Stromal cell of bone marrow (primary cell): ENCODE results near the gene TXNRD2.
"Not testable (repeated sequence)": the region's sequence is repeated elsewhere in the genome, so short reads cannot be mapped to it uniquely, and the experiment has no call there.

Source experiments
- DNase-seq: peaks from one replicate; pipeline ENCODE4 v3.0.0-alpha.2; 2012; ENCODE audit warnings: low read depth

Gene TXNRD2

DNA sequence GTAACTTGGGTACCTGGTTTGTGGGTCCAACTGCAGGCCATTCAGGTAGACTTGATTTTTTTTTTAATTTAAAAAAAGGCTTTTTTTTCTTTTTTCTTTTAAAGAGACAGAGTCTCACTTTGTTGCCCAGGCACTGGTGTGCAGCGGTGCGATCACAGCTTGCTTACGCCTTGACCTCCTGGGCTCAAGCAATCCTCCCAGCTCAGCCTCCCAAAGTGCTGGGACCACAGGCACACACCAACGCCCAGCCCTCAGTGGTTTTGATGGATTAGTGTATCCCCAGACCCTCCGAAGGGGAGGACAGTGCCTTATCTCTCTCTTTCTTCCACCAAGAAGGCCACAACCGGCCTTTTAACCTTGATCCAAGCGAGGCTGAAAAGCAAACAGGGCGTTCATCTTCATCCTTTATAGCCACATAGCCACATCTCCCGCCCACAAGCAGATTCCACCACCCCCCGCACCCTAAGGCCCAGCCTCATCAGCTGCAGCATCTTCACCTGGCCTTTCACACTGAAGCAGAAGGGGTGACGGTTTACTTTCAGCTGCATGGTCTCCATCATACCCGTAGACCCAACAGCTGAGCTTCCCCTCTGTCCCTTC, 17.6 kb downstream of the TXNRD2 start:
- DNase-seq: no peak

DNA sequence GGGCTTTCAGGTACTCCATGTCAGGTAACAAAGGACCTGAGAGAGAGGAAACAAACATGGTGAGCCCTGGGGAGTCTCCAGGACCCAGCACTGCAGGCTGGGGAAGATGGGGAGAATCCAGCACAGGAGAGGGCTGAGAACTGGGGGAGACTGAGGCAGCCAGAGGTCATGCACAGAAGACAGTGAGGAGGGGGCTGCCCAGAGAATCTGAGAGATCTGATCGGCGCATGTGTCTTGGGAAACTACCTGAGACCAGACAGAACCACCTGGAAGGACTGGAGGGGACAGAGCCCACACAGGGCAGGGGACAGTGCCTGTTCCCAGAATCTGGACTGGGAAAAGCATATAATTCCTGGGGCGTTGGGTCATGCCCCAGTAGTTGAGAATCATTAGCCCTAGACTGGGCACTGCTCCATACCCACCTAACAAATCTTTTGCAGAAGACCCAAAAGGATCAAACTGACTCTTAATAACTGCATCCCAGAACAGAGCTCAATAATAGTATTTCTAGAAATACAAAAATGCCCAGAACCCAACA, 20.0 kb downstream of the TXNRD2 start:
- no peak for DNase-seq

DNA sequence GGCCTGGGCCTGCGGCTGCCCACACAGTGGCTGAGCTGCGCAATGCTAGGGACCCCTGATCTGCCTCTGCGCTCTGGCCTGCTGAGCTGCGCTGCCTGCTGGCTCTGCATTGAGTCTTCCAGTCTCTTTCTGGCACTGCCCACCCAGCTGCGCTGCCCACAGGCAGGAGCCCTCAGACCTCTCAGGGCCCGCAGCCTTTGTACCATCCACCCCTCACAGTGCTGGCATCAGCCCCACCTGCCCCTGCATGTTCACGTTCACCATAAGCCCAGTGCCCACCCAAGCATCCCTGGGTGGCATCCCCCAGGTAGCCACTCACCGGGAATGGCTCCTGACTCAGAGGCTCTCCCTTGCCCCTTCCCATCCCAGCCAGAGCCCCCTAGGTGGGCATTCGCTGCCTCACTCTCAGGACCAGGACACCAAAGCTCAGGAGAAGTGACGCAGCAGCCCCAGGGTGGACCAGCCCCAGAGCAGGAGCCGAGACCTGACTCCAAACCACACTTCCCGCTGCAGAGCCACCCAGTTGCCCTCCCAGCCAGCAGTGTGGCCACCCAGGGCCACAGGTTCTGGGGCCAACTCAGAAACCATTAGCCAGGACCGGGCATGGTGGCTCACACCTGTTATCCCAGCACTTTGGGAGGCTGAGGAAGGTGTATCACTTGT, 21.8 kb downstream of the TXNRD2 start:
- DNase-seq: no peak

DNA sequence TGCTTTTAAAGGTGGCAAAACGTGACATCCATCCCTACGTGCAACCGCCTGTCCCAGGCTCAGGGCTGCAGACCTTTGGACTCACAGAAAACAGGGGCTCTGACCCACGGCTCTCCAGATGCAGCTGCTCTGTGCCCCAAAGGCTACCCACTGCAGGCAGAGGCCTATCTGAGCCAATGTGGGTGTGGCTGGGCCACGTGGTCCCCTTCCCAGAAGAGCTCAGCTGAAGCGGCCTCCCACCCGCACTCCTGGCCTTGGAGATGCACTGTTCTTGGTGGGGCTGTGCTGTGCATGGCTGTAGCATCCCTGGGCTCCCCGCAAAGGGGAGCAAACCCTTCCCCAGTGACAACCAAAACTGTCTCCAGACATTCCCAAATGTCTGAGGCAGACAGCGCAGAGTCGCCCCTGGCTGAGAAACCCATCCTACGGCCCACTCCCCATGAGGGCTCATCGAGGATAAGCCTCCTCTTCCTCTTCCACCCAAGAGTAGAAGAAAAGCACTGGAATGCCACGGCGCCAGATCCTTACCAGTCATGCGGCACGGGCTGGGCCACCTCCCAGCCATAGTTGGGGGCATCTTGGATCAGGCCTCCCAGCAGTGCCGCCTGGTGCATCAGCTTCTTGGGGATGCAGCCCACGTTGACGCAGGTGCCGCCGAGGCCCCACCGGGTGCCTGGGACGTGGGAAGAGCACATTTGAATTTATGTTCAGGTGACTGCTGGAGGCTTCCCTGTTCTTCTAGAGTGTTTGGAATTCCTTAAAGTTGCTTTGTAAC, 23.1 kb downstream of the TXNRD2 start:
- no peak for DNase-seq

DNA sequence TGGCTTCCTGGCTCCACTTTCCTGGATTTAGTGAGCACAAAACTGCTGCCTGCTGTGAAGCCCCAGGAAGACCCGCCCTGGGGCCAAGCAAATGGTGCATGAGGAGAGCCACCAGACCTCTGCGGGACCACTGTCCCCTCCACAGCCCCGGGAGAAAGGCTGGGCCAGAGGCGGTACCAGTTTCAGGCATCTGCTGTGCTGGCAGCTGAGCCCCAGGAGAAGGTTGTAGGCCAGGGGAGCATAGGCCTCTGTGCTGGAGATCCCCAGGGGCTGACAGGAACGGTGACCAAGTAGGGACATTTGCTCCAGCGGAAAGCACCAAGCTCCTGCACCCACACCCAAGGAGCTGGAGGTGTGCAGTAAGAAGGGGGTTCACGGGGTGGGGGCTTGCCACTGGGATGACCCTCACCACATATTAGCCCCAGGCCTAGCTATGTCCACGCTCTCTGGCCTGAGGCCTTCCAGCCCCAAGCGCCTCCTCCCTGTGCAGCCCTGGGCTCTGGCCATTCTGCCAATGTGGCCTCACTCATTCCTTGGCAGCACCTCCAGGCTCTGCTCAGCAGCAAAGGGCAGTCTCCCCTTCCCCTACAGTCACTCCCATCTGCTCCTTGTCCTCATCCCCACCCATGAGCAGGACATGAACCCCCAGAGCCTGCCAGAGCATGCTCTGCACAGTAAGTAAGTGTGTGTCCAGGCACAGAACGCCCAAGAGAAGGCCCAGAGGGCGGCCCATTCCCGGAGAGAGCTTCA, 24.1 kb downstream of the TXNRD2 start:
- DNase-seq: no peak

DNA sequence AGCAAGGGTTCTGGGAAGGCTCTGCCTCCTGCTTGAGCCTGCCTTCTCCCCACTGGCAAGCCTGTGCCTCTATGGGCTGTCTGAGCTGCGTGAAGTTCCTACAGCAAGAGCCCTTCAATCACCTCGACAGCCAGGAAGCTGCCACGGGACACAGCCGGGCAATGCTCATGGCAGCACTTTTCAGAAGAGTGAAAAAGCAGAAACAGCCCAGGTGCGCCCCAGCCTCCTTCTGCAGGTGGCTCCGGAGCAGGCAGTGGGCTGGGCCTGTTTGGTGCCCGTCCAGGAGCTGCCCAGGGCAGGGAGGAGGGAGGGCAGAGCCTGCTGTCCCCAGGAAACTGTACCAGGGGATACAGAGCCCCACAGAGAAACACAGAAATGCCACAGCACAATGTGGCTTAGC, 24.7 kb downstream of the TXNRD2 start:
- DNase-seq: no peak

DNA sequence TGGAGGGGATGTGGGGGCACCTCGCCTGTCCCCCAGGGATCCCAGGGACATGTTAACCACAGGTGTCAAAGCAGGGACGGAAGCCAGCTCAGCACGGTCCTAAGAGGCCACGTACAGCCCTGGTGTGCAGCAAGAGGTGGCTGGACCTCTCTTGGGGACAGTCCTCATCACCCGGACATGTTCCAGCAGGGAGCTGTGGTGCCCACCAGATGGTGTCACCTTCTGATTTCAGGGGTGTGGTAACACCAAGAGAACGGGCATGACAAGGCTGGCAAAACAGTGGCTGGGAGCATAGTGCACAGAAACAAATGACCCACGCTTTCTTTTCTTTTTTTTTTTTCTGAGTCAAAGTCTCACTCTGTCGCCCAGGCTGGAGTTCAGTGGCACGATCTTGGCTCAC, 25.6 kb downstream of the TXNRD2 start:
- DNase-seq: no peak

DNA sequence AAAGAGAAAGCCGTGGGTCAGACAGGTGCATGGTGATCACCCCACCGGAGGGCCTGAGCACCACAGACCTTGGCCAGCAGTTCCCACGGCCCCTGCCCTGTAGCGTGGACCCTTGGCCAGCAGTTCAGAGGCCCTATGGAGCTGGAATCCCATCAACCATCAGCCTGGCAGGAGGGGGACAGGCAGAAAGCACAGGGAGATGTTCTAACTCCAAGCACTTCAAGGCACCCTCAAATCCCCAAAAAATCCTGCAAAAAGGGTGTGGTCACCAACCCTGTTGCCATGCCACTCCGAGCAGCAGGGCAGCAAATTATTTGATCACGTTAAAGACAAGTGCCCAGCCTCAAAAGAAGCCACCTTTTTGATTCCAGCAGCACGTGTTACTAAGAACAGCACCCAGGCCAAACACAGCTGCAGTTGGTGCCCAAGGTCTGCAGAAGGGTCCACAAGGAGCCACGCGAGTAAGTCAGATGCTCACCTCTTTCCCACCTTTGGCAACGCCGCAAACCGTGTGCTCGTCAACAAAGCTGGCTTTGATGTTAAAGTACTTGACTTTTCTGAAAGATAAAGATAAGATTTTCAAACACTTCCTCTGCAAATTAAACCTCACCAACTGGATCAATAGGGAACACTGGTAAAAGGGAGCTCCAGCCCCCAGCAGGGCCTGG, 26.2 kb downstream of the TXNRD2 start:
- DNase-seq: no peak

DNA sequence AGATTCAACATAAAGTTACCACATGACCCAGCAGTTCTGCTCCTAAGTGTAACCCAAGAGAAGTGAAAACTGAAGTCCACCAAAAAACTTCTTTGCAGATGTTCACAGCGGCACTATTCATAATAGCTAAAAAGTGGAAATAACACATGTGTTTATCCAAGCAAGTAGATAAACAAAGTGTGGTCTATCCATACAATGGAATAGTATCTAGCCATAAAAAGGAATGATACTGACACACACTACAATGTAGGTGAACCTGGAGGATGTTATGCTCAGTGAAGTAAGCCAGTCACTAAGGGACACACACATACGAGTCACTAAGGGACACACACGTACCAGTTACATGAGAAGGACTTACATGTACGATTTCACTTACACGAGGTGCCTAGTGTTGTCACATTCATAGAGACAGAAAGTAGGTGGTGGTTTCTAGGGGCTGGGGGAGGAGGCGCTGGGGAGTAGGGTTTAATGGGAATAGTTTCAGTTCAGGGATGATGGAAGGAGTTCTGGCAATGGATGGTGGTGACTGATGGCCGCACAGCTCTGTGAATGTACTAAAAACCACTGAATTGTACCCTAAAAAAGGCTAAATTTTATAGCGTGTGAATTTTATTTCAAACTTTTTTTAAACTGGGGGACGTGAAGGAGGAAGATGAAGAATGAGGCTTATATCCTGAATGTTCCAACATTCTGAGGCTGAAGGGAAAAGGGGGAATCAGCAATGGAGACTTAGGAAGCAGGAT, 27.2 kb downstream of the TXNRD2 start:
- DNase-seq: no peak

DNA sequence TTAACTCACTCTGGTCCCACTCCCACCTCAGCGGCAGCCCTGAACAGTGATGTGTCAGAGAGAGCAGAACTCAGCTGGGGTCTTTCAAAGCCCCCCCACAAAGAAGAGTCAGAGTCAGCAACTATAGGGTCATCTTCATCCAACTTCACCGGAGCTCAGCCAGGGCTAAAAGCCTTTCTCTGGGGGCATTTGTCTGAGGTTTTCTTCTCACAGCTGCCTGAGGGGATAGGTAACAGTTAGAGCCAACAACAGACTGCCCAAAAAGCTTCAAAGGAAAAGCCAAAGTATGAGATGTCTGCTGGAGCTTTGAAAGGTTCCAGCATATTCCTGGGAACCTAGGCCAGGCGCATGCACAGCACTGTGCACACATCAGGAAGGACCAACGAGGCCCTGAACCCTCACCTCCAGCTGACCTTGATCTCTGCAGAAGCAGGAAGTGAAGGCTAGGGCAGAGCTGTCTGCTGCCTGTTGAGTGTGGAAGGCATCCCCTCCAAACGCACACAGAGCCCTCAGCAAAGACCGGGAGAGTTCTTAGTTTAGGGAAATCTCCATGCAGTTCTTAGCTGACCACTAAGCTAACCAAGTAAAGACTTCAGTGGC, 28.2 kb downstream of the TXNRD2 start:
- no peak for DNase-seq

DNA sequence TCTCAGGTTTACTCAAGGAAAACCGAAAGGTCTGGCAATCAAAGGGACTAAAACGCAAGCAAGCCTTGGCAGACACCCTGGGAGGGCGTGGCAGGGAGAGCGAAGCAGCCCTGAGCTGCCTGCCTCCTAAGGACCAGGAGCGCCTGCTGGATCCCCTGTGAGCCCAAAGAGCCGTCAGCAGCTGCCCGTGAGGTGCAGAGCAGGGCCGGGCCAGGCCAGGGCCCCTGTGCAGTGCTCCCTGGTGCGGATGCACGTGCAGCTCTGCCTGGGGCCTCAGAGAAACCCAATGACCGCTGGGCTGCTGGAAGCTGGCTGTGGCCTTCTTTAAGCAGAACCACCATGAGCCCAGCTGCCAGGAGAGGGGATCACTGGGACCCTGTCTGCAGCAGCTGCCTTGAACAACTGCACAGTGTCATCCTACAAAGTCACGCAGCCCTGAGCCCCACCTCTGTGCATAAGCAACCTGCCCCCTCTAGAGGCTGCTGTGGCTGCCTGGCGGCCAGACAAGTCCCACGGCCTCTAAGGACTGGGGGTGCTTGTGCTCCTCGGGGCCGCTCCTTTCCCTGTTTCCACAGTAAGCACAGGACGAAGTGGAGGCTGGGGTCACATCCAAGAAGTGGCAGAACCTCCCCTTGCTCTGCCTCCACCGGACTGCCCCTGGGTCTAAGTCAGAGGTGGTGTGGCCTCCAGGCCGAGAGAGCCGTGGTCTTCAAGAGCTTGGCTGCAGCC, 29.2 kb downstream of the TXNRD2 start:
- DNase-seq: no peak

DNA sequence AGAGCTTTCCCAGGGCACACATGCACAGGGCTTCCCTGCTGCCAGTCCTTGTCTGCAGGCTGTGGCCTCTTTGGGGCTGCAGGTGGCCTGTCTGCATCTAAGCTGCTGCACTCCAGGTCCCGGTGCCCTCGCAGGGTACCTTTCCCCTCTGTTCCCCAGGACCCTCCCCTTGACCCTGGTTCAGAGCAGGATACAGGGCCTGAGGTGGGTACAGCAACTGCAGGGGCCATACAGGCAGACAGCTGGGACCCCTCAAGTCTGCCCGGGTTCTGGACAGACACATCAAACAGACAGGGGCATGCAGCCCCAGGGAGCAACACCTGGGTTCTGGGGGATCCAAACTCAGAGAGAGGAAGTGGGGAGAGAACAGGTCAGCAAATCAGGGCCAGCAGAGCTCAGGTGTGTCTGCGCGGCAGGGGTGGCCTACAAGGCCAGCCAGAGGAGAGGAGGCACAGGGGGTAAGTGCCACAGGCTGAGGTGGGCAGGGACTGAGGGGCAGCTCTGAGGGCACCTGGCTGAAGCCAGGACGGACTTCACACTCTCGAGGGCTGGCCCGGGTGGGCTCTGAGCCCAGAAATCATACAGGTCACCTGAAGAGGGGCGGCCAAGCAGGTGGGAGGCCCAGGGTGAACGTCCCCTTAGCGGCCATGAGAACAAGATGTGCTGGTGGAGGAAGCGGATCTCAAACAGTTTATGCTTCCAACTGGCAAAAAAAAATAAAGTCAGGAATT, 29.9 kb downstream of the TXNRD2 start:
- no peak for DNase-seq

DNA sequence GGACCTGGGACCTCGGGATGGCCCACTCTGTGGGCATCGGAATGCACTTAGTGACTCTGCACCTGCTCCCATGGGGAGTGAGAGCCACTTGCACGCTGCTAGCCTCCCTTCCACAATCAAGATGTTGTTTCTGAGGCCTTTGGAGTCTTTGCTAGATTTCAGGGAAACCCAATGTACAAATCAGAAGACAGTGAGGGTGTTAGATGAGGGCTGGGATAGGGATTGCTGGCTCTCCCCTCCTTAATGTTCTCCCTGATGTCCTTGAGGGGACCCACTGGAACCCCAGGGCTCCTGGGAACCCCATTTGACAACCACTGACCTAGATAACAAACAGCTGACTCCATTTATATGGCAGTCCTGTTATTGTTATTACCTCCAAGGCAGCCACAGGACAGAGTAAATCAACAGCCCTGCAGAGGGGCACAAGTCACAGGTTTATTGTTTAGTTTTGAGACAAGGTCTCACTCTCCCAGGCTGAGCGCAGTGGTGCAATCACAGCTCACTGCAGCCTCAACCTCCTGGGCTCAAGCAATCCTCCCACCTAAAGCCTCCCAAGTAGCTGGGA, 31.4 kb downstream of the TXNRD2 start:
- DNase-seq: no peak

DNA sequence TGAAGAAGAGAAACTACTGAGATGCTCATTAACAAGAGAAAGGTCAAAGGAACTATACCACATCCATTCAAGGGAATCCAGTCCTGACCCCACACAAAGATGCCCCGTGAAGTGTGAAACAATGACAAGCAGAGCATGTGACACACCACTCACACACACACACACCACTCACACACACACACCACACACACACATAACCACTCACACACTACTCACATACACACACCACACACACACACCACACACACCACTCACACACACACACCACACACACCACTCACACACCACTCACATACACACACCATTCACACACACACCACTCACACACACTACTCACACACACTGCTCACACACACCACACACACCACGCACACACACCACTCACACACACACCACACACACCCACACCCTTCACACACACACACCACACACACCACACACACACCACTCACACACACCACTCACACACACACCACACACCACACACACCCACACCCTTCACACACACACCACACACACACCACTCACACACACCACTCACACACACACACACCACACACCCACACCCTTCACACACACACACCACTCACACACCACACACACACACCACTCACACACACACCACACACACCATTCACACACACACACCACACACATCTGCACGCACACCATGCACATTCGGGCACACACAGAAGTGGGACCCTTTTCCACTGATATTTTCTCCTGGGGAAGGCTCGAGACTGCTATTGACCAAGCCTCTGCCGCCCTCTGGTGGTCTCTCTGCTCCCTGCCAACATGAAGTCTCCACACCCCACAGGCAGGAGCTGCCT, 32.1 kb downstream of the TXNRD2 start:
- peak; percentile 38 for DNase-seq

DNA sequence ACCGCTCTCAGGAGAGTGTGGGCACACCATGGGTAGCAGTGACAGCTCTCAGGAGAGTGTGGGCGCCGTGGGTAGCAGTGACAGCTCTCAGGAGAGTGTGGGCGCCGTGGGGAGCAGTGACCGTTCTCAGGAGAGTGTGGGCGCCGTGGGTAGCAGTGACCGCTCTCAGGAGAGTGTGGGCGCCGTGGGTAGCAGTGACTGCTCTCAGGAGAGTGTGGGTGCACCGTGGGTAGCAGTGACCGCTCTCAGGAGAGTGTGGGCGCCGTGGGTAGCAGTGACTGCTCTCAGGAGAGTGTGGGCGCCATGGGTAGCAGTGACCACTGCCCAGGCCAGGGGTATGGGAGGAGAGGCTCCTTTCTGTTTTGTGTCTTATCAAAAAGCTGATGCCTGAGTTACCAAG, 33.7 kb downstream of the TXNRD2 start:
- not testable (repeated sequence) for DNase-seq

DNA sequence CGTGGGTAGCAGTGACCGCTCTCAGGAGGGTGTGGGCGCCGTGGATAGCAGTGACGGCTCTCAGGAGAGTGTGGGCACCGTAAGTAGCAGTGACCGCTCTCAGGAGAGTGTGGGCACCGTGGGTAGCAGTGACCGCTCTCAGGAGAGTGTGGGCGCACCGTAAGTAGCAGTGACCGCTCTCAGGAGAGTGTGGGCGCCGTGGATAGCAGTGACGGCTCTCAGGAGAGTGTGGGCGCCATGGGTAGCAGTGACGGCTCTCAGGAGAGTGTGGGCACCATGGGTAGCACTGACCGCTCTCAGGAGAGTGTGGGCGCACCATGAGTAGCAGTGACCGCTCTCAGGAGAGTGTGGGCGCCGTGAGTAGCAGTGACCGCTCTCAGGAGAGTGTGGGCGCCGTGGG, 34.8 kb downstream of the TXNRD2 start:
- not testable (repeated sequence) for DNase-seq

DNA sequence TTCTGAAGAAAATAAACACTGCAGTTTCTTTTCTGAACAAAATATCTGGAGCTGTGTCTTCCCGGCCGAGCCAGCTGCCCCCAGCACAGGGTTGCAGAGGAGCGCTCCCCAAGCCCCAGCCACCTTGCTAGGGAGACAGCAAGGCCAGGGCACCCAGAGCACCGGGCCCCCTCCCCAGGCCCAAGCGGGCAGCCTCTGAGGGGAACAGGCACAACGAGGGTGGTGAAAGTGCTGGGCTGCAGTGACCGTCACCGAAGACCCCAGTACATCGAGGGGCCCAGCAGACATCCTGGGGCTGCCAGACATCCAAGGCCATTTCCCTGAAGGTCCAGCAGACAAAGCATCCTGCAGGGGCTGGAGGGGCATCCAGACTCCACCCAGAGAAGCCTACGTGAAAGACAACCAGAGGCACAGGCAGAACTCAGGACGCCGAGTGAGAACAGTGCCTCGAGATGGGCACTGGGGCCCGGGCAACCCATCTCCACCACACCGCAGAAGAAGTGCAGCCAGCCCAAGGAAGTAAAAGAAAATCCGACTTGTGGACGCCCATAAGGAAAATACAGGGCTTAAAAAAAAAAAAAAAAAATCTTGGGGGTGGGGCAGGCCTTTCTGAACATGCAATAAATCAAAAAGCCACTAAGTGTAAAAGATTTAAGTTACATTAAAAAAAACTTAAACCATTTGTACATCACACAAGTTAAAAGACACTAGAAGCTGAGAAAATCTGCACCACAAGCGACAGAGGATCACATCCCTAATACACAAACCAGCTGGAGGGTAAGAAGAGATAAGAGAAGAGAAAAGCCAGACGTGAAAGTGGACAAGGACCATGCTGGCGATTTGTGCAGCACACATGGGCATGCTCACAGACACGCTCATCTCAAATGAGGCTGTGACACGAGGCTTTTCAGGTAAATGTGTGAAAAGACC, 36.0 kb downstream of the TXNRD2 start:
- no peak for DNase-seq
